ENCODE results near the gene DCAF8. TPM values are rescaled to one million over a fixed set of nuclear protein-coding genes. Genes with fewer than 3 reads are reported as not detected.

Gene DCAF8
- total and polyA plus RNA-seq, 12 donors = 64.3 to 162 (median 132) TPM

- 79 to 83% (median 80%) methylated on average over 2 of the region's 2 CpGs for WGBS, 4 donors
- H3K9me3 ChIP-seq (replicated peaks in 1 of 3) = no peaks in the 10 kb centered on the region
- H3K4me1 ChIP-seq (replicated peaks in 1 of 2) = peaks cover 0 to 3% of the 10 kb centered on the region in 2 donors
- H3K36me3 ChIP-seq (replicated peaks in 1 of 2) = peaks cover 0 to 98% of the 10 kb centered on the region in 2 donors
- intact Hi-C loops (cut with DNase I) = no loop called here
- H3K4me3 ChIP-seq = no peak overlapping the region
- H3K27me3 ChIP-seq = no peaks in the 10 kb centered on the region
- no peak for DNase-seq
- no peak for TF ChIP-seq POLR2A (IDR thresholded peaks at IDR 0.05)
- TF ChIP-seq CTCF (IDR thresholded peaks at IDR 0.05) = no peak
- H3K27ac ChIP-seq = no peak overlapping the region
Observed at GRCh38 chr1:160225345-160225744, 37.0 kb downstream of the DCAF8 start.

- TF ChIP-seq CTCF (IDR thresholded peaks at IDR 0.05) (no peak), POLR2A (IDR thresholded peaks at IDR 0.05) (no peak)
- WGBS, 4 donors = 70 to 88% (median 86%) methylated on average over 1 to 2 of the region's 2 CpGs
- intact Hi-C loops (cut with DNase I) = no loop called here
Observed at GRCh38 chr1:160224606-160225005, 37.7 kb downstream of the DCAF8 start.

GRCh38 chr1:160222546-160222945 is 39.8 kb downstream of the DCAF8 start:
- WGBS, 4 donors = 85 to 89% (median 87%) methylated on average over 3 of the region's 3 CpGs
- Histone ChIP-seq H3K9me3 (replicated peaks in 1 of 3) (no peaks in the 10 kb centered on the region), H3K4me3 (no peak overlapping the region), H3K36me3 (replicated peaks in 1 of 2) (peaks cover 0 to 97% of the 10 kb centered on the region in 2 donors), H3K27me3 (no peaks in the 10 kb centered on the region), H3K27ac (no peak overlapping the region), H3K4me1 (replicated peaks in 1 of 2) (peaks cover 0 to 13% of the 10 kb centered on the region in 2 donors)
- TF ChIP-seq CTCF (IDR thresholded peaks at IDR 0.05) (no peak), POLR2A (IDR thresholded peaks at IDR 0.05) (no peak)
- intact Hi-C loops (cut with DNase I) = no loop called here
- no peak for DNase-seq

More at GRCh38 chr1:160224606-160225005, 37.7 kb downstream of the DCAF8 start:
- no peaks in the 10 kb centered on the region for H3K27me3 ChIP-seq
- no peak for DNase-seq
- no peak overlapping the region for H3K4me3 ChIP-seq
- H3K4me1 ChIP-seq (replicated peaks in 1 of 2) = peaks cover 0 to 5% of the 10 kb centered on the region in 2 donors
- no peak overlapping the region for H3K27ac ChIP-seq
- peaks cover 0 to 97% of the 10 kb centered on the region in 2 donors for H3K36me3 ChIP-seq (replicated peaks in 1 of 2)
- H3K9me3 ChIP-seq (replicated peaks in 1 of 3) = no peaks in the 10 kb centered on the region

GRCh38 chr1:160221089-160221488 is 41.3 kb downstream of the DCAF8 start:
- no peak for DNase-seq
- peaks cover 0 to 97% of the 10 kb centered on the region in 2 donors for H3K36me3 ChIP-seq (replicated peaks in 1 of 2)
- no peaks in the 10 kb centered on the region for H3K9me3 ChIP-seq (replicated peaks in 1 of 3)
- H3K4me1 ChIP-seq (replicated peaks in 1 of 2) = peaks cover 0 to 13% of the 10 kb centered on the region in 2 donors
- no peaks in the 10 kb centered on the region for H3K27me3 ChIP-seq
- intact Hi-C loops (cut with DNase I) = no loop called here
- H3K4me3 ChIP-seq = no peak overlapping the region
- no peak overlapping the region for H3K27ac ChIP-seq
- TF ChIP-seq CTCF (IDR thresholded peaks at IDR 0.05) = no peak
- no peak for TF ChIP-seq POLR2A (IDR thresholded peaks at IDR 0.05)
